ENCODE measurements around the gene CIRBP.
A peak's percentile ranks its signal among the peaks of the same experiment; 100 is the strongest.

Gene CIRBP

DNA sequence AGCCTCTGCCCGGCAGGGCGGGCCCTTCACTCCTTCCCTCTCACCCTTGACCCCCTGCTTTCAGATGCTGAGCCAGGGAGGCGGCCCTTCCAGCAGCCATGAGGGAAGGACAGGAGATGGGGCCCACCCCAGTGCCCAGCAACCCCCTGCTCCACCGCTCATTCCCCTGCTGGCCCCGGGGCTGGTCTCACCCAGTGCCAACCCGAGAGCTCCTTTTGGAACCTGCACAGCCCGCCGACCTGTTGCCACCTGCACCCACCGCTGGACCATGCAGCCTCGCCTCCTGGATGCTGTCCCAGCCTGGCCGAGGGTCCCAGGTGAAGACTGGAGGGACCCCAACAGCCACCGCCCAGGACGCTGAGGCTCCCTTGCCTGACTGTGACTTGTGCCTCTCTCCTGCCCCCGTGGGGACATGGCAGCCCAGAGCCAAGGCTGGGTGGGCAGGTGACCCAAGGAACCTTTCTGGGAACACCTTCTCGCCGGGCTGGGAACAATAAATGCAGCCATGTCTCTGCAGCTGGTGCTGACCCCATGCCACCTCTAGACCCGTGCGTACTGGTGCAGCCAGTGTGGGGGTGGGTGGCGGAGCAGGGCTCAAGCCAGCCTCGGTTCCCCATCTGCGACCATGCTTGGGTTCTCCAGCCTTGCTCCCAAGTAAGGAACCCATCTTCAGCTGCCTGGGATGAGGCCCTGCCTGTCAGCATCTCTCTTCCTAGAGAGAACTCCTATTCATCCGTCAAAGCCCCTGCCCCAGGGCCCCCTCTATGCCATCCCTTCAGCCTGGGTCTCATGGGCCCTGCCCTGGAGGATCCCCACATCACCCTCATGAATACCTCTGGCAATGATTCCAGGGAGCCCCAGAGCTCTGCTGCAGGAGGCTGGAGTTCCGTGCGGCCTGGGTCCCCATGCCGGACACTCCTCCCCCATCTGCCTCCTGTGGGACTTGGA is 9.9 kb downstream of the CIRBP start:
- DNase-seq (ENCODE audit: low read depth in 4 of 4, low spot score in 1 of 4) = no peak

DNA sequence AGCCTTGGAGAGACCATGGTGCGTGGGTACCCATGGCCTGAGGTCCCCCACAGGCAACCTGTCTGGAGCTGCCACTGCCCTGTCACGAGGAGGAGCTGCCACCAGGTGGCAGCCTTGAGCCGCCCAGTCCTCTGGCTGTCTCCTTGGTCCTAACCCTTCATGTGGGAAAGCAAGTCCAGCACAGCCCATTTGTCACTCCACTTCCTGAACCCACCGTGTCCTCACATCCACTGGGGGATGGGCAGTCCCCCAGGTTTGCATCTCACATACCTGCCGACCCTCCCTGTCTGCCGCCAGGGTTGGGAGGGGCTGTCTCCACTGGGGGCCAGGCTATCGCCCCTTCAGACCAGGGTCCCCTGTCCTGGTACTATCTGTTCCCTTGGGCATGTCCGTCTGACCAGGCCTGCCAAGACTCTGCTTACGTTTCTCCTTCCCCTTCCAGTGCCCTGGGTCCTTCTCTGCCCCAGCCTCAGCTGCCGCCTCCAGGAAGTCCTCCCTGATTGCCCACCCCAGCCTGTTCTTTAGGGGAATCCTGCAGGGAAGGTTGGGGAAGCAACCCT is 10.7 kb downstream of the CIRBP start:
- peak in 3 of 4 experiments; percentile 65 to 67 (median 66) for DNase-seq (ENCODE audit: low read depth in 4 of 4, low spot score in 1 of 4)

DNA sequence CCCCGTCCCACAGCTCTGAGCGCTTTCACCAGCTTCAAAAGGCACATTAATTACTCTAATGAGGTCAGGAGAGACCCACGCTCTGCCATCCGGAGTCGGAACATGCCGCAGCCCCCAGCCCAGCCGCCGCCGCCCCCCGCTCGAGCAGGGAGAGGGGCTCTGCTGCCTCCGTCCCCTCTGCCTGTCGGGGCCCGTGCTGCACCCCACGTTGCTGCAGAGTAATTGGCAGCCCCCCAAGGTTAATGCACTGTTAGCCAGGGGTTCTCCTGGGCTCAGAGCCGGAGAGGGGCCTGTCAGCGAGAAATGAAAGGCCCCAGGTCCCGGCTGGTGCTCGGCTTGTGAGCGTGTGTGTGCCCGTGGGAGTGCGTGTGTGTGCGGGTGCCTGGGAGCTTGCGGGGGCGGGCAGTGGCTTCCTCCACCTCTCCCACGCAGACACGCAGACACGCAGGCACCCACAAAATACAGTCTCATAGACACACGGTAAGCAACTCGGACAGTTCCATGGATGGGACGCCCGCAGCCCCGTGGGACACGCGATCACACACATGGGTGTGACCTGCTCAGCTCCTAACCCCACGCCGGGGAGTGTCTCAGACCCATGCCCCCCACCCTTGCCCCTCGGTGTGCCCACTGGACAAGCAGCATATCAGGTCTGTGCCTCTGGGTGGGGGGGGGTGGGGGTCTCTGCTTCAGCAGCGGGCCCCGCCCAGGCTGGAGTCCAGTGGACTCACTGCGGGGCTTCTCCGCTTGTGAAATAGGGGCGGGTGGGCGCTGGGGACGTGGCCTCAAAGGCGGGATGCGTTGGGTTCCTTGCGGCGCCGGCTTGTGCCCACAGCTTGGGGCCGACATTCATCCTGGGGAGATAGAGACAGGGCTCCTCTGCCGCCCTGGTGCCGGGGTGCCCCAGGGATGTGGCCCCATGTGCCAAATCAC is 11.8 kb downstream of the CIRBP start:
- DNase-seq (ENCODE audit: low read depth in 4 of 4, low spot score in 1 of 4) = no peak

DNA sequence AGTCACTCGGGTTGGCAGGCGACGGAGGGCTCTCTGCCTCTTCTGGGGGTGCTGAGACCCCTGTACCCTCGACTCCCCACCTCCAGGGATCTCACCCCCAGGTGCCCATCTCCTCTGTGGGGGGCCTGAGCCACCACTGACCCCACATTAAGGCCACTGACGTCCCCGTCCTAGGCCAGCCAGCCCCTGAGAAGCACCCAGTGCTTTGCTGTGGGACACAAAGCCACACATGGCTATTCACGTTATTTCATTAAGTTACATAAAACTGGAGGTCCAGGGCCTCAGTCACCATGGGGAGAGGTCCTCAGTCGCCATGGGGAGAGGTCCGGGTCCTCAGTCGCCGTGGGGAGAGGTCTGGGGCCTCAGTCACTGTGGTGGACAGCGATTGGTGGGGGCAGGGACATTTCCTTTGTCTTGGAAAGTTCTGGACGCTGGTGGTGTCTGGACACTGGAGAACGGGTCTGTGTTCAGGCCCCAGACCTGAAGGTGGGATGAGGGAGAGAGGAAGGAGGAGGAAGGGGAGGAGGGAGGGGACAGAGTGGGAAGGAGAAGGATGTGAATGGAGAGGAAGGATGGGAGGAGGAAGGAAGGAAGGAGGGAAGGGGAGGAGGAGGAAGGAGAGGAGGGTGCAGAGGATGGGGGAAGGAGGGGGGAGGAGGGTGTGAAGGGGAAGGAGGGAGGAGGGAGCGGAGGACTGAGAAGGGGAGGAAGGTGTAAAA is 12.6 kb downstream of the CIRBP start:
- no peak for DNase-seq (ENCODE audit: low read depth in 4 of 4, low spot score in 1 of 4)

- DNase-seq (ENCODE audit: low read depth in 4 of 4, low spot score in 1 of 4) = no peak
Observed at GRCh38 chr19:1282588-1283206, 13.6 kb downstream of the CIRBP start.

DNA sequence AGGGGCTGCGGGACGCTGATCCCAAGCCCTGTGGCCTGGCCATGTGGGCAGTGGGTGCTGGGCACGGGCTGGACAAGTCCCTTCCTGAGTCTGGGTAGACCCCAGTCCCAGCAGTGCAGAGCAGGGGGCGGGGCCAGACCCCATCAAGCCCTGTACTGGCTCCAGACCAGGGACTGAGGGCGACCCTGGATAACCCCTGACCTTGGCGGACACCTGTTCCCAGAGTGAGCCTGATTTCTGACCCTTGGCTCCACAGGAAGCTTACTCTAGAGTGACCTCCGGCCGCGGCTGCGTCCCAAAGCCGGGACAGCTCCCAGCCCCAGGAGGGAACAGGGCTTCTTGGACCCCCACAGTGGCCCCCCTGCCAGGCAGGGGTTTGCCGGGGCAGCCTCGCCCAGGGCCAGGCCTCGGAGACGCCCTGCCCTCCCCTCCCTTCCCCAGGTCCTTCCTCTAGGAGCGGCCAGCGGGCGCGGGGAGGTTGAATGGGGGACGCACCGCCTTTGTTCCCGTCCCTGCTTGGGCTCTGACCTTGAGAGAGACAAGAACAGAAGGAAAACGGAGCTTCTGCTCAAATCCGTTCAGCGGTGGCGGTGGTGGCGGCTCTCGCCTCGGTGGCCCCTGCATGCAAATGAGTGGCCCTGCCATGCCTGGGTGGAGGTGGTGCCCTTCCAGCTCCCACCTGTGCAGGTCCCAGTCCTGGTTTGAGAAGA is 14.2 kb downstream of the CIRBP start:
- DNase-seq (ENCODE audit: low read depth in 4 of 4, low spot score in 1 of 4) = no peak

GRCh38 chr19:1283917-1284292 is 14.8 kb downstream of the CIRBP start:
- no peak for DNase-seq (ENCODE audit: low read depth in 4 of 4, low spot score in 1 of 4)

DNA sequence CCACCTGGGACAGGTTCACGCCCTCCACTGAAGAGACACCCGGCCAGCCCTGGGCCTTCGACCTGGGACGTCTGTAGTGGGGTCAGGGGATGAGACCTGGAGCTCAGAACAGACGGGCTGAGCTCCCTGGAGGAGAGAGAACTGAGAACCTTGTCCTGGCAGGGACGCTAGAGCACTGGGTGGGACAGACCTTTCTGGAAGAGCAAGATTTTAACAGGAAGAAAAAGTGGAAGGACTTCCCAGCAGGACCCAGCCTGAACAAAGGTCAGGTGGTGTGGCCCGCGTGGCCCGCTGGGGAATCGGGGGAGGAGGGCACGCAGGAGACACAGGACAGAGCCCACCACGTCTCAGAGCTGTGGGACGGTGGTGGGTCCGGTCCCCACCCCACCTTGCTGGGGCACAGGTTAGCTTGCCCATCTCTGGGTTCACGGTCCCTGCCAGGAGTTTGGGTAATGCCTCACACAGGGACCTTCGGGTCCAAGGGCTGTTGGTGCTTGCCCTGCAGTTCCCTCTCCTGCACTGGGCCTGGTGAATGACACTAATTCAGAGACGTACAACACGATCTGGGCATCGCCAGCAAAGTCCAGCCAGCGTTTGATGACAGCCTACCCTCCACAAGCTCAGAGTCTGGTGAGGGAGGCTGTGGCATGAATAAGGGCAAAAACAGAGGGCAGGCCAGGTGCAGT is 15.3 kb downstream of the CIRBP start:
- no peak for DNase-seq (ENCODE audit: low read depth in 4 of 4, low spot score in 1 of 4)

GRCh38 chr19:1284979-1285736 is 16.0 kb downstream of the CIRBP start:
- DNase-seq (ENCODE audit: low read depth in 4 of 4, low spot score in 1 of 4) = no peak

DNA sequence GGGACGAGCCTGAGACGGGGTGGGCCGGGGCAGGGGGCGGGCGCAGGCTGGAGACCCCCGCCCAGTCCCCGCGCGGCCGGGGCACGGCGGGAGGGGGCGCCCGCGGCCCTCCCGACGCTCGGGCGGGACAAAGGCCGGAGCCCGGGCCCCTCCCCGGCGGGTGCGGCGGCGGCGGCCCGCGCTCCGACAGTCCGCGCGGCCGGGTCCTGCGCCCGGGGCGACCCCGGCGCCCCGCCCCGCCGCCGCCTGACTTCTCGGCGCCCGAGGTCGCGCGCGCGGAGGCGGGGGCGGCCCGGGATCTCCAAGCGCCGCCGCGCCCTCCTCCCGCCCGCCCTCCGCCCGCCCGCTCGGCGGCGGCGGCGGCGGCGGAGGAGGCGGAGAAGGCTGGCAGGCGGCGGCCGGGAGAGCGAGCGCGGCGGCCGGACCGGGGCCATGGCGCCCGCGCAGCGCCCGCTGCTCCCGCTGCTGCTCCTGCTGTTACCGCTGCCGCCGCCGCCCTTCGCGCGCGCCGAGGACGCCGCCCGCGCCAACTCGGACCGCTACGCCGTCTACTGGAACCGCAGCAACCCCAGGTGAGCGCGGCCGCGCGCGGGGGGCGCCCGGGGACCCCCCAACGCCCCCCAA is 16.7 kb downstream of the CIRBP start, which contains the start of gene EFNA2:
Gene EFNA2 (plus strand): TSS at position 137 of the 624 bp plus-strand sequence. CDS start 296 bp downstream, at position 433.
- DNase-seq (ENCODE audit: low read depth in 4 of 4, low spot score in 1 of 4) = no peak

GRCh38 chr19:1286487-1287353 is 17.6 kb downstream of the CIRBP start:
- no peak for DNase-seq (ENCODE audit: low read depth in 4 of 4, low spot score in 1 of 4)

GRCh38 chr19:1287354-1288225 is 18.5 kb downstream of the CIRBP start:
- no peak for DNase-seq (ENCODE audit: low read depth in 4 of 4, low spot score in 1 of 4)

DNA sequence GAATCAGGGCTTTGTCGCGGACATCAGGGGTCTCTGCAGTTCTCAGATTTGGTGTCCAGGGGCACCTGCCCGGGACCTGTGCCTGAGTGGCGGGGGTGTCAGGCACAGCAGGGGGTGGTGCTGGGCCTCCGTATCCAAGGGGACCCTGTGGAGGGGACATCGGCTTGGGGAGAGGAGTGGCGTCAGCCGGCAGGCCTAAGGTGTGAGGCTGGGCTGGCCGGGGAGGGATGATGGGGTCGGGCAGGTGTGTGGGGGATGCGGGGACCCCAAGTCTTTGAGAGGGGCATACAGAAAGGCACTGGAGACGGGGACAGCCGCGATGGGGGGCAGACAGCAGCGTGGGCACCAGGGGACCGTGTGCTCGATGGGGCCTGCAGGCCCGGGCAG is 19.1 kb downstream of the CIRBP start:
- DNase-seq (ENCODE audit: low read depth in 4 of 4, low spot score in 1 of 4) = no peak

- DNase-seq (ENCODE audit: low read depth in 4 of 4, low spot score in 1 of 4) = no peak
Observed at GRCh38 chr19:1288833-1289685, 19.9 kb downstream of the CIRBP start.

DNA sequence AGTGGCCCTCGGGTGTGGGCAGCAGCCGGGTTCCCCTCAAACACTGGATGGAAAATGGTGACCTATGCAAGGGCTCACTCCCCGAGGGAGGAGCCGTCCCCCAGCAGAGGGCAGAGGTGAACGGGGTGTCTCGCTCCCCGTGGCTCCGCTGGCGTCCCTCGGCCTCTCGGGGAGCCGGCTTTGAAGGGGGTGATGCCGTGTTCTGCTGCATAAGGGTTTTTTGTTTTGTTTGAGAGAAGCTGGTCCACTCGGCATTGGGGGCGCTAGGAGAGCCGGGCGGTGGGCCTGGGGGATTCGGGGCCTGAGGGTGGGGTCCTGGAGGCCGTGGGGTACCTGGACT is 20.5 kb downstream of the CIRBP start:
- no peak for DNase-seq (ENCODE audit: low read depth in 4 of 4, low spot score in 1 of 4)
